HepG2 (cell line): ENCODE measurements around the gene FLACC1. TPM values are rescaled to one million over a fixed set of nuclear protein-coding genes. Genes with fewer than 3 reads are reported as not detected.
"Not testable (repeated sequence)": the region's sequence is repeated elsewhere in the genome, so short reads cannot be mapped to it uniquely, and the experiment has no call there.

Source experiments
- ATAC-seq: fragments of 200-7000 bp; cut with Tn5 transposase; 3 replicates; pipeline ENCODE4 v1.9.1; 2020; ENCODE audit warnings: mild to moderate bottlenecking, moderate library complexity
- BruUV-seq: library from RNA; stranded (reverse); fragments of 400-500 nt; replicated peaks from 2 replicates; lab custom pipeline; 2021; lab: Mats Ljungman, UMichigan
- CTCF ChIA-PET: fragments of 300-600 bp; formaldehyde crosslinking; extraction: SDS; loops from one replicate; lab custom pipeline; 2021; ENCODE audit warnings: low total read pairs, inconsistent platforms, low intra/inter-chr PET ratio; lab: Yijun Ruan, JAX
- POLR2A ChIA-PET: fragments of 350-600 bp; sonication (Branson Sonifier 250); formaldehyde crosslinking; loops from one replicate; lab custom pipeline; 2020; ENCODE audit warnings: antibody characterized with exemption, inconsistent platforms; lab: Yijun Ruan, JAX
- DNase-seq: peaks from one replicate; pipeline ENCODE4 v3.0.0-alpha.2; 2015; ENCODE audit warnings: low spot score
- FAIRE-seq: peaks from 3 replicates; lab custom pipeline; 2011; peaks lifted over from hg19 to GRCh38; lab: Jason Lieb, UNC
- H2AFZ ChIP-seq: one replicate; pipeline ENCODE4 v1.6.1; 2011; ENCODE audit warnings: low read length, inconsistent platforms
- H3K27ac ChIP-seq: fragments of 300-600 bp; 3 replicates; pipeline ENCODE4 v1.8.0; 2011; ENCODE audit warnings: mixed run types, mild to moderate bottlenecking, mixed read lengths, low read length, inconsistent platforms; ENCODE audit not compliant: insufficient read depth; ENCODE audit errors: extremely low read length
- H3K27me3 ChIP-seq, 2 experiments: fragments of 200-600 bp in 1 of 2; 2 replicates in 1 of 2; 3 replicates in 1 of 2; pipeline versions ENCODE4 v1.6.0 to v1.8.0; 2011; ENCODE audit warnings: low read length in 2 of 2, mild to moderate bottlenecking in 2 of 2, moderate library complexity in 2 of 2, inconsistent platforms in 1 of 2; ENCODE audit not compliant: insufficient read depth in 2 of 2, control insufficient read depth in 1 of 2
- H3K36me3 ChIP-seq, 2 experiments: fragments of 200-600 bp in 1 of 2; replicated peaks in 1 of 2; 2 replicates in 1 of 2; 3 replicates in 1 of 2; pipeline versions ENCODE4 v1.5.1 to v1.8.0; 2011; ENCODE audit warnings: low read length in 2 of 2, inconsistent platforms in 1 of 2; ENCODE audit not compliant: insufficient read depth in 2 of 2, control insufficient read depth in 1 of 2
- H3K4me1 ChIP-seq: 2 replicates; pipeline ENCODE4 v1.5.1; 2012; ENCODE audit warnings: low read length, inconsistent platforms; ENCODE audit not compliant: insufficient read depth
- H3K4me2 ChIP-seq: 2 replicates; pipeline ENCODE4 v1.6.0; 2011; ENCODE audit warnings: low read depth, low read length, inconsistent platforms
- H3K4me3 ChIP-seq, 3 experiments: fragments of 200-600 bp in 1 of 3; sonication (generic), shearing (Covaris generic) in 1 of 3; replicated peaks in 1 of 3; 2 replicates each; pipeline ENCODE4 v1.5.1; 2011 to 2016; ENCODE audit warnings: low read length in 3 of 3, inconsistent platforms in 2 of 3, low read depth in 2 of 3, mild to moderate bottlenecking in 2 of 3, control low read depth in 1 of 3, mixed read lengths in 1 of 3; ENCODE audit not compliant: insufficient read depth in 1 of 3
- H3K79me2 ChIP-seq: one replicate; pipeline ENCODE4 v1.6.1; 2011; ENCODE audit warnings: low read length, inconsistent platforms; ENCODE audit not compliant: insufficient read depth
- H3K9ac ChIP-seq: 2 replicates; pipeline ENCODE4 v1.6.0; 2011; ENCODE audit warnings: mild to moderate bottlenecking, low read depth, low read length, inconsistent platforms; ENCODE audit not compliant: insufficient read depth
- H3K9me3 ChIP-seq: 2 replicates; pipeline ENCODE4 v1.5.1; 2012; ENCODE audit warnings: mild to moderate bottlenecking, low read length
- H4K20me1 ChIP-seq: 2 replicates; pipeline ENCODE4 v1.6.0; 2011; ENCODE audit warnings: inconsistent platforms, mild to moderate bottlenecking, low read length, moderate library complexity; ENCODE audit not compliant: insufficient read depth
- WGBS: methylation state at CpG from one replicate; pipeline ENCODE4 v1.1.6; 2017; ENCODE audit warnings: low lambda C conversion rate; 5-methylcytosine and 5-hydroxymethylcytosine counted together
- in situ Hi-C: cut with HindIII; loops from 2 replicates; pipeline ENCODE4 v1.10.0; 2017; ENCODE audit warnings: low pct_unique_long_range_greater_than_20kb; ENCODE audit not compliant: extremely low pct_ligation_motif_present
- intact Hi-C: fragments of 100-400 bp; cut with micrococcal nuclease; formaldehyde crosslinking; loops from one replicate; pipeline ENCODE4 v1.10.0; 2022; ENCODE audit not compliant: unreplicated experiment
- polyA plus RNA-seq, 8 experiments: library from polyadenylated mRNA; depleted of rRNA in 3 of 8; stranded (reverse) in 7 of 8; unstranded in 1 of 8; fragments of >200 nt; fragmentation: Illumina TruSeq in 4 of 8; extraction: Trizol in 4 of 8; gene quantifications; 2 replicates each; pipeline versions ENCODE4 v1.2.1 to v1.2.3, GENCODE V29; 2011 to 2016; ENCODE audit warnings: low read depth in 4 of 8, missing spikeins in 1 of 8, mixed read lengths in 1 of 8; ENCODE audit not compliant: insufficient read depth in 1 of 8
- total RNA-seq, 5 experiments: library from RNA; depleted of rRNA; stranded (reverse); fragments of >200 nt; fragmentation: Illumina TruSeq; extraction: Trizol; gene quantifications; 2 replicates each; pipeline ENCODE4 v1.2.3, GENCODE V29; 2016; ENCODE audit warnings: low read depth in 1 of 5

Gene FLACC1
- total and polyA plus RNA-seq, 2 of the 13 experiments (the other 11 are each of a cell fraction or from before 2014, with no cell fraction given) = 0.35 to 0.59 TPM

- intact Hi-C loops = loop anchor here (10.0 kb wide), 1 partner anchor 545 kb away; the partner anchor contains the start of gene ALS2
- FAIRE-seq, ATAC-seq, H2AFZ ChIP-seq, H3K27me3 ChIP-seq, BruUV-seq, in situ Hi-C loops, H3K9me3 ChIP-seq, H3K4me3 ChIP-seq, H4K20me1 ChIP-seq, CTCF ChIA-PET, H3K9ac ChIP-seq, POLR2A ChIA-PET, DNase-seq, H3K4me2 ChIP-seq, H3K27ac ChIP-seq: not testable (repeated sequence)
- Histone ChIP-seq H3K79me2 (peaks cover 35% of the 10 kb centered on the region), H3K4me1 (peaks cover 26% of the 10 kb centered on the region), H3K36me3 (peaks cover 4 to 37% of the 10 kb centered on the region in 2 experiments; a peak in 4 of 5 replicates)
- WGBS = 97% methylated on average over 21 of the region's 21 CpGs
Observed at GRCh38 chr2:201239167-201239935, 117.8 kb downstream of the FLACC1 start.

Other genes starting within 250 kb of the FLACC1 start
- gene CFLAR, start 241.2 kb downstream of the FLACC1 start, total RNA-seq (2016; rRNA removed; fragmentation: Illumina TruSeq; extraction: Trizol) = 92.1 and 109 TPM in 2 replicates
- 37.3 and 43.8 TPM in 2 replicates for gene CFLAR, start 241.2 kb downstream of the FLACC1 start, polyA plus RNA-seq (2011; rRNA removed)
- 22.2 and 31.1 TPM in 2 replicates for gene CASP10, start 174.2 kb downstream of the FLACC1 start, total RNA-seq (2016; rRNA removed; fragmentation: Illumina TruSeq; extraction: Trizol)
- gene CASP10, start 174.2 kb downstream of the FLACC1 start, polyA plus RNA-seq (2011; rRNA removed) = 23.8 and 25.1 TPM in 2 replicates
- gene CASP8, start 96.8 kb downstream of the FLACC1 start, total RNA-seq (2016; rRNA removed; fragmentation: Illumina TruSeq; extraction: Trizol) = 52.8 and 60.9 TPM in 2 replicates
- 25.0 and 28.0 TPM in 2 replicates for gene CASP8, start 96.8 kb downstream of the FLACC1 start, polyA plus RNA-seq (2011; rRNA removed)
- gene TRAK2, start 94.1 kb upstream of the FLACC1 start, total RNA-seq (2016; rRNA removed; fragmentation: Illumina TruSeq; extraction: Trizol) = 21.0 and 32.4 TPM in 2 replicates
- gene TRAK2, start 94.1 kb upstream of the FLACC1 start, polyA plus RNA-seq (2011; rRNA removed) = 7.7 and 8.9 TPM in 2 replicates
- 66.6 and 73.8 TPM in 2 replicates for gene STRADB, start 94.4 kb upstream of the FLACC1 start, total RNA-seq (2016; rRNA removed; fragmentation: Illumina TruSeq; extraction: Trizol)
- 28.6 and 34.1 TPM in 2 replicates for gene STRADB, start 94.4 kb upstream of the FLACC1 start, polyA plus RNA-seq (2011; rRNA removed)